ENCODE data around the gene DAP. TPM values are rescaled to one million over a fixed set of nuclear protein-coding genes. Genes with fewer than 3 reads are reported as not detected.

DAP gene
- total RNA-seq, 1 donor from 2014 or later = 235 TPM

DNA sequence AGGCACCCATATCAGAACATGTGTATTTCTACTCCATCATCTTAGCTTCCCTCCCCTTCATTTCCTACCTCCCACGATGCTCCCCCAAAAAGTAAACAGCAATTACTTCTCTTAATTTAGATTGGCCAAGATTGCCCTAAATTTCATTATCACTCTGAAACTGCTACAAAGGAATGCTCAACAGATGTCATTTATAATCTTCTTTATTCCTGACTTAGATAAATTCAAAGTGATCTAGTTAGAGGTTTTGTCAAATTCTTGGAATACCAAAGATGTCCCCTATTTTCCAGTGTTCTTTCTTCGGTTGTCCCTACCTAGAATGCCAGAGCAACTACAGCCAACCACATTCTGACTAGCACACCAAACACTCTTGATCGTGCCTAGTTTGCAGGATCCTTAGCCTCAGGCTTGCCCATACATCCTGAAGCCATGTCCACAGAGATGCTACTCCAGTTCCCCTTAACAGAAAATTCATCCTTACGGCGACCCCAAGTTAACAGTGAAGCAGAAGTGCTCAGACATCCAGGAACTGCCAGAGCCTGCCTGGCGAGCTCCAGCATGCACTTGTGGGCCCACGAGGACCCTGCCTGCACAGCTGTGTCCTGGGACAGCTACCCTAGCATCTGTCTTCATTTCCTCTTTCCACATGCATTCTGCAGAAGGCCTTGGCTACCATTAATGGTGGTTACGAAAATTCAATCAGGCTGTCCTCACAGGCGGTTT is 31.6 kb downstream of the DAP start:
- H3K4me1 Mint-ChIP-seq (ENCODE audit: low read depth) = peaks cover 44% of the 10 kb centered on the region
- no peak for DNase-seq (ENCODE audit: low spot score)
- H3K27ac Mint-ChIP-seq (ENCODE audit: unreplicated experiment) = no peak overlapping the region
- no peak overlapping the region for H3K4me3 Mint-ChIP-seq (ENCODE audit: unreplicated experiment)
- peaks cover 15% of the 10 kb centered on the region for H3K36me3 Mint-ChIP-seq (ENCODE audit: low read depth)
- no peak for TF ChIP-seq CTCF (IDR thresholded peaks at IDR 0.05)
- no peaks in the 10 kb centered on the region for H3K27me3 Mint-ChIP-seq (ENCODE audit: low read depth)
- no peaks in the 10 kb centered on the region for H3K9me3 Mint-ChIP-seq (ENCODE audit: low read depth)

DNA sequence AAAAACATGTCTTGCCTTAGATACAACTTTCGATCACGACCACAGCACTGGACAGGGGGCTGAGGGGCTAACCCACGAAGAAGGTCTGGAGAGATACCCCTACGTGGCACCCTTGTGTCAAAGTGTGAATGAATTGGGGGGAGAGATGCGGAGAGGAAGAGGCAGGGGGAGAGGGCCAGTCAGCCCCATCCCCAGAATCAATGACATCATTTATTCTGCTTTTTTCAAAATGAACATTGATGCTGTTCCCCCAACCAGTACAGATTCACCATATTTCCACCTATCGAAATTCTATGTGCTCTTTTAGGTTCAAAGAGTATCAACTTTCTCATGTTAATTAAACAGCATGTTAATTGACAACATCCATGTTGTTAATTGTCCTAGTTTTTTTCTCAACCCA is 32.4 kb downstream of the DAP start:
- TF ChIP-seq CTCF (IDR thresholded peaks at IDR 0.05) = no peak
- peaks cover 15% of the 10 kb centered on the region for H3K36me3 Mint-ChIP-seq (ENCODE audit: low read depth)
- H3K4me3 Mint-ChIP-seq (ENCODE audit: unreplicated experiment) = no peak overlapping the region
- H3K27ac Mint-ChIP-seq (ENCODE audit: unreplicated experiment) = peak overlapping the region; percentile 20
- no peak for DNase-seq (ENCODE audit: low spot score)
- H3K27me3 Mint-ChIP-seq (ENCODE audit: low read depth) = no peaks in the 10 kb centered on the region
- H3K4me1 Mint-ChIP-seq (ENCODE audit: low read depth) = peaks cover 41% of the 10 kb centered on the region
- H3K9me3 Mint-ChIP-seq (ENCODE audit: low read depth) = no peaks in the 10 kb centered on the region

- Mint-ChIP-seq H3K27ac (ENCODE audit: unreplicated experiment) (peak overlapping the region; percentile 19), H3K27me3 (ENCODE audit: low read depth) (no peaks in the 10 kb centered on the region), H3K9me3 (ENCODE audit: low read depth) (no peaks in the 10 kb centered on the region), H3K4me3 (ENCODE audit: unreplicated experiment) (no peak overlapping the region), H3K36me3 (ENCODE audit: low read depth) (peaks cover 17% of the 10 kb centered on the region), H3K4me1 (ENCODE audit: low read depth) (peaks cover 39% of the 10 kb centered on the region)
- no peak for DNase-seq (ENCODE audit: low spot score)
- no peak for TF ChIP-seq CTCF (IDR thresholded peaks at IDR 0.05)
These were observed 33.2 kb downstream of the DAP start for GRCh38 chr5:10727861-10728260.

- peaks cover 16% of the 10 kb centered on the region for H3K36me3 Mint-ChIP-seq (ENCODE audit: low read depth)
- no peaks in the 10 kb centered on the region for H3K9me3 Mint-ChIP-seq (ENCODE audit: low read depth)
- DNase-seq (ENCODE audit: low spot score) = no peak
- no peak overlapping the region for H3K27ac Mint-ChIP-seq (ENCODE audit: unreplicated experiment)
- H3K4me3 Mint-ChIP-seq (ENCODE audit: unreplicated experiment) = no peak overlapping the region
- TF ChIP-seq CTCF (IDR thresholded peaks at IDR 0.05) = no peak
- H3K27me3 Mint-ChIP-seq (ENCODE audit: low read depth) = no peaks in the 10 kb centered on the region
- peaks cover 39% of the 10 kb centered on the region for H3K4me1 Mint-ChIP-seq (ENCODE audit: low read depth)
These were observed 34.0 kb downstream of the DAP start for GRCh38 chr5:10726913-10727517.

- Mint-ChIP-seq H3K9me3 (ENCODE audit: low read depth) (no peaks in the 10 kb centered on the region), H3K36me3 (ENCODE audit: low read depth) (peaks cover 19% of the 10 kb centered on the region), H3K4me1 (ENCODE audit: low read depth) (peaks cover 39% of the 10 kb centered on the region), H3K27me3 (ENCODE audit: low read depth) (no peaks in the 10 kb centered on the region), H3K4me3 (ENCODE audit: unreplicated experiment) (no peak overlapping the region), H3K27ac (ENCODE audit: unreplicated experiment) (no peak overlapping the region)
- DNase-seq (ENCODE audit: low spot score) = no peak
- no peak for TF ChIP-seq CTCF (IDR thresholded peaks at IDR 0.05)
These were observed 34.7 kb downstream of the DAP start for GRCh38 chr5:10726179-10726912.
